ENCODE measurements around the gene CYB561D2.

- TF ChIP-seq CTCF (IDR thresholded peaks at IDR 0.05) (no peak), POLR2A (IDR thresholded peaks at IDR 0.05) (no peak), EP300 (IDR thresholded peaks at IDR 0.05) (no peak), POLR2AphosphoS5 (IDR thresholded peaks at IDR 0.05) (no peak)
Measured at GRCh38 chr3:50339485-50340146, 11.0 kb upstream of the CYB561D2 start.
